Endothelial cell of umbilical vein (primary cell): ENCODE measurements around the gene GRIA1. TPM values are rescaled to one million over a fixed set of nuclear protein-coding genes. Genes with fewer than 3 reads are reported as not detected.

Experiments
- BruUV-seq: library from RNA; stranded (reverse); fragments of 400-500 nt; replicated peaks from 2 replicates; lab custom pipeline; 2021; lab: Mats Ljungman, UMichigan
- CTCF ChIA-PET: fragments of 300-600, 350-600 bp; sonication (Branson Sonifier 250); formaldehyde crosslinking; loops from one replicate; lab custom pipeline; 2021; ENCODE audit warnings: antibody characterized with exemption, inconsistent platforms; lab: Charles Lee
- POLR2A ChIA-PET: fragments of 300-600, 350-600 bp; sonication (Branson Sonifier 250); formaldehyde crosslinking; loops from one replicate; lab custom pipeline; 2021; ENCODE audit warnings: antibody characterized with exemption, inconsistent platforms; lab: Charles Lee
- DNase-seq: peaks from one replicate; pipeline ENCODE4 v3.0.0-alpha.2; 2011; ENCODE audit warnings: low read depth, low spot score
- FAIRE-seq: peaks from 2 replicates; lab custom pipeline; 2011; peaks lifted over from hg19 to GRCh38; lab: Jason Lieb, UNC
- H2AFZ ChIP-seq: 2 replicates; pipeline ENCODE4 v1.6.0; 2012; ENCODE audit warnings: low read depth, low read length, control low read depth, inconsistent platforms
- H3K27ac ChIP-seq: 2 replicates; pipeline ENCODE4 v1.5.1; 2011; ENCODE audit warnings: low read depth, mild to moderate bottlenecking, control low read depth, low read length, moderate library complexity; ENCODE audit not compliant: insufficient read depth
- H3K27me3 ChIP-seq, 2 experiments: 2 replicates each; pipeline versions ENCODE4 v1.6.0 to v1.6.1; 2011; ENCODE audit warnings: low read length in 2 of 2, mixed read lengths in 1 of 2; ENCODE audit not compliant: control insufficient read depth in 2 of 2, insufficient read depth in 2 of 2
- H3K36me3 ChIP-seq, 2 experiments: 2 replicates in 1 of 2; 3 replicates in 1 of 2; pipeline ENCODE4 v1.5.1; 2011; ENCODE audit warnings: low read length in 2 of 2, mild to moderate bottlenecking in 1 of 2, moderate library complexity in 1 of 2; ENCODE audit not compliant: control insufficient read depth in 2 of 2, insufficient read depth in 2 of 2; ENCODE audit errors: extremely low read depth in 1 of 2
- H3K4me1 ChIP-seq: 3 replicates; pipeline ENCODE4 v1.5.1; 2011; ENCODE audit warnings: mild to moderate bottlenecking, low read length; ENCODE audit not compliant: control insufficient read depth, insufficient read depth; ENCODE audit errors: extremely low read depth
- H3K4me2 ChIP-seq: 2 replicates; pipeline ENCODE4 v1.6.1; 2011; ENCODE audit warnings: low read length, control low read depth, mixed read lengths; ENCODE audit not compliant: insufficient read depth
- H3K4me3 ChIP-seq, 3 experiments: fragments of 200-600 bp in 1 of 3; sonication (generic), shearing (Covaris generic) in 1 of 3; replicated peaks in 1 of 3; 2 replicates each; pipeline ENCODE4 v1.5.1; 2011 to 2016; ENCODE audit warnings: control low read depth in 3 of 3, low read length in 3 of 3, mild to moderate bottlenecking in 2 of 3, inconsistent platforms in 1 of 3, low read depth in 1 of 3, moderate library complexity in 1 of 3; ENCODE audit not compliant: insufficient read depth in 1 of 3
- H3K79me2 ChIP-seq: 2 replicates; pipeline ENCODE4 v1.6.0; 2012; ENCODE audit warnings: low read length, inconsistent platforms; ENCODE audit not compliant: control insufficient read depth, insufficient read depth
- H3K9ac ChIP-seq: replicated peaks from 2 replicates; pipeline ENCODE3; 2011; ENCODE audit warnings: low read length, control low read depth; ENCODE audit not compliant: insufficient read depth; ENCODE audit errors: extremely low read depth
- H3K9me1 ChIP-seq: replicated peaks from 3 replicates; pipeline ENCODE4 v1.6.0; 2011; ENCODE audit warnings: mild to moderate bottlenecking, low read length; ENCODE audit not compliant: control insufficient read depth, insufficient read depth; ENCODE audit errors: extremely low read depth
- H3K9me3 ChIP-seq: replicated peaks from 2 replicates; pipeline ENCODE4 v1.5.1; 2012; ENCODE audit warnings: low read length, inconsistent platforms; ENCODE audit not compliant: control insufficient read depth, insufficient read depth
- H4K20me1 ChIP-seq: replicated peaks from 2 replicates; pipeline ENCODE3; 2011; ENCODE audit warnings: mild to moderate bottlenecking, low read length; ENCODE audit not compliant: control insufficient read depth, insufficient read depth; ENCODE audit errors: extremely low read depth
- EZH2 ChIP-seq: IDR thresholded peaks from 2 replicates; pipeline ENCODE4 v1.6.1; 2012; ENCODE audit warnings: borderline replicate concordance, low read depth, mild to moderate bottlenecking, moderate library complexity, low read length, inconsistent platforms; ENCODE audit not compliant: severe bottlenecking
- FOS ChIP-seq: IDR thresholded peaks from 2 replicates; pipeline ENCODE4 v1.6.1; 2011; ENCODE audit warnings: mild to moderate bottlenecking, low read length, moderate library complexity, borderline replicate concordance; ENCODE audit not compliant: insufficient read depth
- GATA2 ChIP-seq: IDR thresholded peaks from 2 replicates; pipeline ENCODE4 v1.7.0; 2011; ENCODE audit warnings: low read depth, mild to moderate bottlenecking, moderate library complexity, mixed read lengths, low read length; ENCODE audit not compliant: insufficient read length, insufficient read depth
- JUN ChIP-seq: IDR thresholded peaks from 2 replicates; pipeline ENCODE4 v1.6.1; 2011; ENCODE audit warnings: borderline replicate concordance, low read depth; ENCODE audit not compliant: insufficient read length, insufficient read depth
- MYC ChIP-seq: IDR thresholded peaks from one replicate; pipeline ENCODE4 v1.6.1; 2011; ENCODE audit warnings: mild to moderate bottlenecking, low read depth, low read length
- POLR2A ChIP-seq: IDR thresholded peaks from 2 replicates; pipeline ENCODE4 v1.6.1; 2012; ENCODE audit warnings: low read depth, mild to moderate bottlenecking, control low read depth, low read length
- POLR2AphosphoS5 ChIP-seq: IDR thresholded peaks from 2 replicates; pipeline ENCODE4 v1.6.1; 2012; ENCODE audit warnings: low read depth, mild to moderate bottlenecking, control low read depth, low read length, moderate library complexity; ENCODE audit not compliant: insufficient read depth
- dilution Hi-C: fragments of 300-500 bp; cut with MboI; formaldehyde crosslinking; loops from one replicate; pipeline ENCODE4 v1.15.0; 2019; ENCODE audit warnings: low sequenced_read_pairs; ENCODE audit not compliant: extremely low pct_ligation_motif_present
- intact Hi-C: fragments of 100-400 bp; cut with micrococcal nuclease; formaldehyde crosslinking; loops from one replicate; pipeline ENCODE4 v1.10.0; 2022
- polyA plus RNA-seq, 4 experiments: library from polyadenylated mRNA; depleted of rRNA in 3 of 4; stranded (reverse) in 3 of 4; unstranded in 1 of 4; fragments of >200 nt; gene quantifications; 2 replicates each; pipeline versions ENCODE4 v1.2.1 to v1.2.3, GENCODE V29; 2011 to 2012; ENCODE audit warnings: missing spikeins in 1 of 4
- total RNA-seq: library from RNA; stranded (reverse); gene quantifications from 2 replicates; pipeline ENCODE4 v1.2.3, GENCODE V29; 2021
- TF ChIP-seq, protein P1 (sequence below), 2 donors: IDR thresholded peaks; 1 replicate in 1 of 2; 2 replicates in 1 of 2; pipeline ENCODE4 v1.5.1; 2011; ENCODE audit warnings: low read length in 2 of 2, mild to moderate bottlenecking in 2 of 2, moderate library complexity in 2 of 2, control low read depth in 1 of 2, inconsistent platforms in 1 of 2, low read depth in 1 of 2; ENCODE audit not compliant: insufficient read depth in 1 of 2; ENCODE audit errors: extremely low read depth in 1 of 2

The GRIA1 gene
- total and polyA plus RNA-seq, 2 donors (not counting 3 experiments of a cell fraction or from before 2014, with no cell fraction given): not detected

DNA sequence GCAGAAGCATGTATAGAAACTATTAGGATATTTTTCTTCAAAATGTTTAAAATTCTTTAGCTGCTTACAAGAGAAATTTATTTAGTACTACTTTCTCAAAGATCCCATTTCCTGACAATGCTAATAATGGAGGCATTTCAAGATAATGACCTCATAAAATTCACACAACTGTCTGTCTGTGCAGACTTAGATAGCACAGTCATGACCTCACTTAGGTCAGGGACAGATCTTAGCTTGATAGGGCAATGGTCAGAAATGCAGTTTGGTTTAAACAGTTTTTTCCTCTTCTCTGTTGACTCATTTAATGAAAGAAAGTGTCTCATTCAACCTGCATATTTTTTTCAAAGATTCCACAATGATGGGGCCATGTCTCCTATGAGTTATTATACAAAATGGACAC lies 128.4 kb downstream of the GRIA1 start:
- intact Hi-C loops: loop anchor here (1.0 kb wide), 2 partner anchors 10 to 68 kb away; no protein-coding TSS in a partner anchor
- no TSS peak for BruUV-seq
- H3K4me3 ChIP-seq: no peak overlapping the region
- H3K27me3 ChIP-seq: no peaks in the 10 kb centered on the region
- H3K9me1 ChIP-seq: no peaks in the 10 kb centered on the region
- no peak overlapping the region for H3K4me2 ChIP-seq
- peaks cover 30% of the 10 kb centered on the region for H3K4me1 ChIP-seq
- no peak for FAIRE-seq
- no peak for TF ChIP-seq FOS
- peak; percentile 76 for TF ChIP-seq GATA2
- TF ChIP-seq, protein P1, sequence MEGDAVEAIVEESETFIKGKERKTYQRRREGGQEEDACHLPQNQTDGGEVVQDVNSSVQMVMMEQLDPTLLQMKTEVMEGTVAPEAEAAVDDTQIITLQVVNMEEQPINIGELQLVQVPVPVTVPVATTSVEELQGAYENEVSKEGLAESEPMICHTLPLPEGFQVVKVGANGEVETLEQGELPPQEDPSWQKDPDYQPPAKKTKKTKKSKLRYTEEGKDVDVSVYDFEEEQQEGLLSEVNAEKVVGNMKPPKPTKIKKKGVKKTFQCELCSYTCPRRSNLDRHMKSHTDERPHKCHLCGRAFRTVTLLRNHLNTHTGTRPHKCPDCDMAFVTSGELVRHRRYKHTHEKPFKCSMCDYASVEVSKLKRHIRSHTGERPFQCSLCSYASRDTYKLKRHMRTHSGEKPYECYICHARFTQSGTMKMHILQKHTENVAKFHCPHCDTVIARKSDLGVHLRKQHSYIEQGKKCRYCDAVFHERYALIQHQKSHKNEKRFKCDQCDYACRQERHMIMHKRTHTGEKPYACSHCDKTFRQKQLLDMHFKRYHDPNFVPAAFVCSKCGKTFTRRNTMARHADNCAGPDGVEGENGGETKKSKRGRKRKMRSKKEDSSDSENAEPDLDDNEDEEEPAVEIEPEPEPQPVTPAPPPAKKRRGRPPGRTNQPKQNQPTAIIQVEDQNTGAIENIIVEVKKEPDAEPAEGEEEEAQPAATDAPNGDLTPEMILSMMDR (IDR thresholded peaks at IDR 0.05; ENCODE audit: extremely low read depth in 1 of 2, insufficient read depth in 1 of 2, low read depth in 1 of 2, low read length in 2 of 2): no peak
- no peak for TF ChIP-seq POLR2AphosphoS5
- peak; percentile 20 for TF ChIP-seq JUN
- no peak for TF ChIP-seq MYC
- no peak for TF ChIP-seq EZH2
- no peak for TF ChIP-seq POLR2A
- peak overlapping the region; percentile 65 for H2AFZ ChIP-seq
- DNase-seq: peak; percentile 21
- H3K9ac ChIP-seq: no peak overlapping the region
- ChIA-PET POLR2A (no interaction called here), CTCF (interaction anchor here (1.3 kb wide), 1 partner anchor 92 kb away, joined by 3 read pairs; no protein-coding TSS in a partner anchor)
- no peaks in the 10 kb centered on the region for H4K20me1 ChIP-seq
- no peaks in the 10 kb centered on the region for H3K36me3 ChIP-seq
- H3K79me2 ChIP-seq: no peaks in the 10 kb centered on the region
- H3K9me3 ChIP-seq: no peaks in the 10 kb centered on the region
- peak overlapping the region; percentile 82 for H3K27ac ChIP-seq
- dilution Hi-C loops: no loop called here
